HepG2 (cell line): ENCODE results near the gene PHRF1. TPM values are rescaled to one million over a fixed set of nuclear protein-coding genes. Genes with fewer than 3 reads are reported as not detected.

Source experiments
- ARID2 ChIP-seq: sonication (generic); formaldehyde crosslinking; IDR thresholded peaks from 2 replicates; pipeline ENCODE4 v1.8.1; 2022; ENCODE audit warnings: mild to moderate bottlenecking, missing genetic modification reagents, borderline replicate concordance
- ARNT2 ChIP-seq: sonication (generic); formaldehyde crosslinking; IDR thresholded peaks from 2 replicates; pipeline ENCODE4 v1.8.0; 2022; ENCODE audit warnings: mild to moderate bottlenecking, low read depth, missing genetic modification reagents, moderate library complexity
- ATF4 ChIP-seq, 2 experiments: fragments of 450-650 bp in 1 of 2; sonication (generic) in 1 of 2; formaldehyde crosslinking; IDR thresholded peaks; 2 replicates each; pipeline versions ENCODE4 v1.5.0 to v1.8.0; 2020 to 2022; ENCODE audit warnings: mild to moderate bottlenecking in 1 of 2, missing genetic modification reagents in 1 of 2
- E2F1 ChIP-seq: sonication (generic); formaldehyde crosslinking; IDR thresholded peaks from 2 replicates; pipeline ENCODE4 v1.5.0; 2020; ENCODE audit warnings: missing genetic modification reagents
- EP300 ChIP-seq, 3 experiments: sonication (generic) in 1 of 3; formaldehyde crosslinking in 1 of 3; IDR thresholded peaks; 2 replicates each; pipeline versions ENCODE4 v1.5.1 to v1.6.1; 2011 to 2020; ENCODE audit warnings: low read depth in 2 of 3, low read length in 2 of 3, borderline replicate concordance in 1 of 3, improper control_type of control experiment in 1 of 3, mild to moderate bottlenecking in 1 of 3, missing genetic modification reagents in 1 of 3, moderate library complexity in 1 of 3
- ERF ChIP-seq: IDR thresholded peaks from 2 replicates; pipeline ENCODE4 v1.6.1; 2018; ENCODE audit warnings: missing biosample characterization, missing genetic modification reagents
- FOXO1 ChIP-seq: sonication (generic); formaldehyde crosslinking; IDR thresholded peaks from 2 replicates; pipeline ENCODE4 v1.4.0; 2020; ENCODE audit warnings: missing genetic modification reagents
- MIER3 ChIP-seq: IDR thresholded peaks from 2 replicates; pipeline ENCODE4 v1.6.1; 2016; ENCODE audit warnings: missing compliant biosample characterization, borderline replicate concordance
- NKX3-1 ChIP-seq: sonication (generic); formaldehyde crosslinking; IDR thresholded peaks from 2 replicates; pipeline ENCODE4 v1.5.0; 2020; ENCODE audit warnings: missing genetic modification reagents
- NR2F2 ChIP-seq: IDR thresholded peaks from 2 replicates; pipeline ENCODE4 v1.6.1; 2012; ENCODE audit warnings: low read depth, inconsistent platforms, borderline replicate concordance
- SAP130 ChIP-seq: IDR thresholded peaks from 2 replicates; pipeline ENCODE4 v1.6.1; 2016; ENCODE audit warnings: low read depth
- SKI ChIP-seq: fragments of 450-650 bp; IDR thresholded peaks from one replicate; pipeline ENCODE4 v1.6.1; 2018; ENCODE audit warnings: mild to moderate bottlenecking; ENCODE audit not compliant: partially characterized antibody
- SKIL ChIP-seq: sonication (generic); formaldehyde crosslinking; IDR thresholded peaks from 2 replicates; pipeline ENCODE4 v1.8.0; 2022; ENCODE audit warnings: missing genetic modification reagents, mild to moderate bottlenecking, moderate library complexity, borderline replicate concordance
- SMAD3 ChIP-seq: sonication (generic); formaldehyde crosslinking; IDR thresholded peaks from 2 replicates; pipeline ENCODE4 v1.4.0; 2020; ENCODE audit warnings: missing genetic modification reagents
- SMAD9 ChIP-seq: sonication (generic); formaldehyde crosslinking; IDR thresholded peaks from 2 replicates; pipeline ENCODE4 v1.5.1; 2020; ENCODE audit warnings: mild to moderate bottlenecking, missing genetic modification reagents
- SNAPC5 ChIP-seq: sonication (generic); formaldehyde crosslinking; IDR thresholded peaks from 2 replicates; pipeline ENCODE4 v1.8.1; 2023; ENCODE audit warnings: mild to moderate bottlenecking, missing genetic modification reagents, borderline replicate concordance
- TRAFD1 ChIP-seq: sonication (generic); formaldehyde crosslinking; IDR thresholded peaks from 2 replicates; pipeline ENCODE4 v1.5.1; 2020; ENCODE audit warnings: missing genetic modification reagents, mild to moderate bottlenecking, borderline replicate concordance
- TSC22D2 ChIP-seq: sonication (generic); formaldehyde crosslinking; IDR thresholded peaks from 2 replicates; pipeline ENCODE4 v1.5.1; 2020; ENCODE audit warnings: missing genetic modification reagents, mild to moderate bottlenecking, borderline replicate concordance
- ZIK1 ChIP-seq: sonication (generic); formaldehyde crosslinking; IDR thresholded peaks from 2 replicates; pipeline ENCODE4 v1.5.0; 2020; ENCODE audit warnings: mild to moderate bottlenecking, low read depth, missing genetic modification reagents, borderline replicate concordance
- ZNF547 ChIP-seq: sonication (generic); formaldehyde crosslinking; IDR thresholded peaks from 2 replicates; pipeline ENCODE4 v1.5.1; 2020; ENCODE audit warnings: mild to moderate bottlenecking, missing genetic modification reagents
- ZNF550 ChIP-seq: sonication (generic); formaldehyde crosslinking; IDR thresholded peaks from 2 replicates; pipeline ENCODE4 v1.4.0; 2020; ENCODE audit warnings: mild to moderate bottlenecking, missing genetic modification reagents, borderline replicate concordance
- ZNF605 ChIP-seq: sonication (generic); formaldehyde crosslinking; IDR thresholded peaks from 2 replicates; pipeline ENCODE4 v1.8.0; 2022; ENCODE audit warnings: mild to moderate bottlenecking, missing genetic modification reagents
- ZNF788 ChIP-seq: sonication (generic); formaldehyde crosslinking; IDR thresholded peaks from 2 replicates; pipeline ENCODE4 v1.5.0; 2020; ENCODE audit warnings: mild to moderate bottlenecking, missing genetic modification reagents, borderline replicate concordance
- ZNF883 ChIP-seq: sonication (generic); formaldehyde crosslinking; IDR thresholded peaks from 2 replicates; pipeline ENCODE4 v1.5.1; 2020; ENCODE audit warnings: mild to moderate bottlenecking, missing genetic modification reagents; ENCODE audit errors: not compliant biosample characterization
- polyA plus RNA-seq, 8 experiments: library from polyadenylated mRNA; depleted of rRNA in 3 of 8; stranded (reverse) in 7 of 8; unstranded in 1 of 8; fragments of >200 nt; fragmentation: Illumina TruSeq in 4 of 8; extraction: Trizol in 4 of 8; gene quantifications; 2 replicates each; pipeline versions ENCODE4 v1.2.1 to v1.2.3, GENCODE V29; 2011 to 2016; ENCODE audit warnings: low read depth in 4 of 8, missing spikeins in 1 of 8, mixed read lengths in 1 of 8; ENCODE audit not compliant: insufficient read depth in 1 of 8
- total RNA-seq, 5 experiments: library from RNA; depleted of rRNA; stranded (reverse); fragments of >200 nt; fragmentation: Illumina TruSeq; extraction: Trizol; gene quantifications; 2 replicates each; pipeline ENCODE4 v1.2.3, GENCODE V29; 2016; ENCODE audit warnings: low read depth in 1 of 5

The PHRF1 gene
- total and polyA plus RNA-seq, 2 of the 13 experiments (the other 11 are each of a cell fraction or from before 2014, with no cell fraction given) = 8.2 to 16.7 TPM

GRCh38 chr11:567629-568292 is 8.5 kb upstream of the PHRF1 start (continued):
- TF ChIP-seq ATF4 (CRISPR knock-in tag; IDR thresholded peaks at IDR 0.05) = no peak
- no peak for TF ChIP-seq TRAFD1
- peak; percentile 34 for TF ChIP-seq SAP130 (CRISPR knock-in tag)
- TF ChIP-seq ZNF547 (CRISPR knock-in tag) = no peak
- no peak for TF ChIP-seq E2F1 (CRISPR knock-in tag)
- no peak for TF ChIP-seq SKIL (CRISPR knock-in tag)
- TF ChIP-seq SNAPC5 (CRISPR knock-in tag) = no peak
- no peak for TF ChIP-seq SMAD9 (CRISPR knock-in tag)
- no peak for TF ChIP-seq TSC22D2
- 0 out of 2 replicates have a peak, but pooled peaks have one; percentile 23 for TF ChIP-seq MIER3 (CRISPR knock-in tag)
- TF ChIP-seq NR2F2 = no peak
- no peak for TF ChIP-seq SKI
- TF ChIP-seq ZNF550 (CRISPR knock-in tag) = no peak
- TF ChIP-seq ARNT2 (CRISPR knock-in tag) = no peak
- TF ChIP-seq ZNF605 (CRISPR knock-in tag) = no peak
- TF ChIP-seq ZNF883 (CRISPR knock-in tag) = no peak
- no peak for TF ChIP-seq FOXO1
- peak; percentile 11; the same call in 1 of the 2 replicates for TF ChIP-seq ERF
- 0 out of 2 replicates have a peak, but pooled peaks have one; percentile 2 for TF ChIP-seq ZIK1 (CRISPR knock-in tag)
- no peak for TF ChIP-seq EP300 (IDR thresholded peaks at IDR 0.05; ENCODE audit: low read depth in 2 of 2, low read length in 2 of 2)
- no peak for TF ChIP-seq EP300 (CRISPR knock-in tag; IDR thresholded peaks at IDR 0.05; ENCODE audit: borderline replicate concordance)
- TF ChIP-seq NKX3-1 (CRISPR knock-in tag) = 0 out of 2 replicates have a peak, but pooled peaks have one; percentile 6
- no peak for TF ChIP-seq ARID2 (CRISPR knock-in tag)
- TF ChIP-seq ZNF788 (CRISPR knock-in tag) = no peak
- no peak for TF ChIP-seq SMAD3 (CRISPR knock-in tag)
